ENCODE measurements around the gene CLTCL1.
"Not testable (repeated sequence)": the region's sequence is repeated elsewhere in the genome, so short reads cannot be mapped to it uniquely, and the experiment has no call there.

The CLTCL1 gene

DNA sequence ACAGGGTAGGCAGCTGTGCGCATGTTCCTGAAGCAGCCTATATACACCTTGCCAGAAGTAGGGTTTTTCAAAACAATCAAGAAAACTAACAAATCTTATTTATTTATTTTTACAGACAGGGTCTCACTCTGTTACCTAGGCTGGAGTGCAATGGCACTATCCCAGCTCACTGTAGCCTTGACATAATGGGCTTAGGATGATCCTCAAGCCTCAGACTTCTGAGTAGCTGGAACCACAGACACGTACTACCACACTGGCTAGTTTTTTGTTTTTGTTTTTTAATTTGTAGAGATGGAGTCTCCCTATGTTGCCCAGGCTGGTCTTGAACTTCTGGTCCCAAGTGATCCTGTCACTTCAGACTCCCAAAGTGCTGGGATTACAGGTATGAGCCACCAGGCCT is 25.7 kb downstream of the CLTCL1 start:
- Histone ChIP-seq H3K36me3 (ENCODE audit: control insufficient read depth, insufficient read depth, low read length) (no peaks in the 10 kb centered on the region), H3K27me3 (ENCODE audit: control insufficient read depth, insufficient read depth, low read length) (no peaks in the 10 kb centered on the region), H3K9ac (ENCODE audit: low read length) (no peak overlapping the region), H3K4me3 (ENCODE audit: low read length) (no peak overlapping the region), H3K9me3 (ENCODE audit: control insufficient read depth, low read length) (no peaks in the 10 kb centered on the region), H3K4me1 (ENCODE audit: control insufficient read depth, insufficient read depth, low read length) (no peaks in the 10 kb centered on the region)

DNA sequence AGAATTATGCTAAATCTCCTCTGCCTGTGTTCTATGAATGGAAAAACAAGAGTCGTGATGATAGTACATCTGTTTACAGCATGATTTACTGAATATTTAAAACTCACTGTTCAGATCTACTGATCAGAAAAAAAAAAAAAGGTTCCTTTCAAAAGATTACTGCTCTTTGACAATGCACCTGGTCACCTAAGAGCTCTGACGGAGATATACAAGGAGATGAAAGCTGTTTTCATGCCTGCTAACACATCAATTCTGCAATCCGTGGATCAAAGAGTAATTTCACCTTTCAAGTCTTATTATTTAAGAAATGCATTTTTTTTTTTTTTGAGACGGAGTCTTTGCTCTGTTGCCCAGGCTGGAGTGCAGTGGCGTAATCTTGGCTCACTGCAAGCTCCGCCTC is 30.7 kb downstream of the CLTCL1 start:
- H3K9me3 ChIP-seq (ENCODE audit: control insufficient read depth, low read length) = no peaks in the 10 kb centered on the region
- H3K9ac ChIP-seq (ENCODE audit: low read length) = no peak overlapping the region
- H3K27me3 ChIP-seq (ENCODE audit: control insufficient read depth, insufficient read depth, low read length) = no peaks in the 10 kb centered on the region
- H3K4me1 ChIP-seq (ENCODE audit: control insufficient read depth, insufficient read depth, low read length) = peaks cover 10% of the 10 kb centered on the region
- no peak overlapping the region for H3K4me3 ChIP-seq (ENCODE audit: low read length)
- H3K36me3 ChIP-seq (ENCODE audit: control insufficient read depth, insufficient read depth, low read length) = no peaks in the 10 kb centered on the region

DNA sequence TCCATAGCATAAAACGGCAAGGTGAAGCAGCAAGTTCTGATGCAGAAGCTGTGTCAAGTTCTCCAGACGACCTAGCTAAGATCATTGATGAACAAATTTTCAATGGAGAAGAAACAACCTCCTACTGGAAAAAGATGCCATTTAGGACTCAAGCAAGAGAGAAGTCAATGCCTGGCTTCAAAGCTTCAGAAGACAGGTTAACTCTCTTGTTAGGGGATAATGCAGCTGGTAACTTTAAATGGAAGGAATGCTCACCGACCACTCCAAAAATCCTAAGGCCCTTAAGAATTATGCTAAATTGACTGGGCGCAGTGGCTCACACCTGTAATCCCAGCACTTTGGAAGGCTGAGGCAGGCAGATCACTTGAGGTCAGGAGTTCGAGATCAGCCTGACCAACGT is 31.3 kb downstream of the CLTCL1 start:
- Histone ChIP-seq H3K4me3 (ENCODE audit: low read length) (peak overlapping the region; percentile 17), H3K4me1 (ENCODE audit: control insufficient read depth, insufficient read depth, low read length) (peaks cover 10% of the 10 kb centered on the region)

DNA sequence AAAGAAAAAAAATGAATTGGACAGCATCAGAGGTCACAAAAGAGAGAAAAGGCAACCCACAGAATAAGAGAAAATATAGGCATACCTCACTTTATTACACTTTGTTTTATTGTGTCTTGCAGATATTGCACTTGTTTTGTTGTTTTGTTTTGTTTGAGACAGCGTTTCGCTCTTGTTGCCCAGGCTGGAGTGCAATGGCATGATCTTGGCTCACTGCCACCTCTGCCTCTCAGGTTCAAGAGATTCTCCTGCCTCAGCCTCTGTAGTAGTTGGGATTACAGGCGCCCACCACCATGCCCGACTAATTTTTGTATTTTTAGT is 32.6 kb downstream of the CLTCL1 start:
- not testable (repeated sequence) for H3K9ac ChIP-seq (ENCODE audit: low read length); H3K36me3 ChIP-seq (ENCODE audit: control insufficient read depth, insufficient read depth, low read length); H3K4me3 ChIP-seq (ENCODE audit: low read length); H3K27me3 ChIP-seq (ENCODE audit: control insufficient read depth, insufficient read depth, low read length); H3K4me1 ChIP-seq (ENCODE audit: control insufficient read depth, insufficient read depth, low read length); H3K9me3 ChIP-seq (ENCODE audit: control insufficient read depth, low read length)

More for the DNA sequence above, 31.3 kb downstream of the CLTCL1 start:
- no peaks in the 10 kb centered on the region for H3K9me3 ChIP-seq (ENCODE audit: control insufficient read depth, low read length)
- H3K36me3 ChIP-seq (ENCODE audit: control insufficient read depth, insufficient read depth, low read length) = no peaks in the 10 kb centered on the region
- no peak overlapping the region for H3K9ac ChIP-seq (ENCODE audit: low read length)
- H3K27me3 ChIP-seq (ENCODE audit: control insufficient read depth, insufficient read depth, low read length) = no peaks in the 10 kb centered on the region

GRCh38 chr22:19258371-19258770 is 33.1 kb downstream of the CLTCL1 start:
- Histone ChIP-seq H3K9ac (ENCODE audit: low read length) (no peak overlapping the region), H3K4me1 (ENCODE audit: control insufficient read depth, insufficient read depth, low read length) (peaks cover 10% of the 10 kb centered on the region), H3K4me3 (ENCODE audit: low read length) (no peak overlapping the region), H3K9me3 (ENCODE audit: control insufficient read depth, low read length) (no peaks in the 10 kb centered on the region), H3K36me3 (ENCODE audit: control insufficient read depth, insufficient read depth, low read length) (no peaks in the 10 kb centered on the region), H3K27me3 (ENCODE audit: control insufficient read depth, insufficient read depth, low read length) (no peaks in the 10 kb centered on the region)

GRCh38 chr22:19256362-19256761 is 35.2 kb downstream of the CLTCL1 start:
- not testable (repeated sequence) for H3K9me3 ChIP-seq (ENCODE audit: control insufficient read depth, low read length); H3K9ac ChIP-seq (ENCODE audit: low read length); H3K4me1 ChIP-seq (ENCODE audit: control insufficient read depth, insufficient read depth, low read length); H3K4me3 ChIP-seq (ENCODE audit: low read length); H3K27me3 ChIP-seq (ENCODE audit: control insufficient read depth, insufficient read depth, low read length); H3K36me3 ChIP-seq (ENCODE audit: control insufficient read depth, insufficient read depth, low read length)

DNA sequence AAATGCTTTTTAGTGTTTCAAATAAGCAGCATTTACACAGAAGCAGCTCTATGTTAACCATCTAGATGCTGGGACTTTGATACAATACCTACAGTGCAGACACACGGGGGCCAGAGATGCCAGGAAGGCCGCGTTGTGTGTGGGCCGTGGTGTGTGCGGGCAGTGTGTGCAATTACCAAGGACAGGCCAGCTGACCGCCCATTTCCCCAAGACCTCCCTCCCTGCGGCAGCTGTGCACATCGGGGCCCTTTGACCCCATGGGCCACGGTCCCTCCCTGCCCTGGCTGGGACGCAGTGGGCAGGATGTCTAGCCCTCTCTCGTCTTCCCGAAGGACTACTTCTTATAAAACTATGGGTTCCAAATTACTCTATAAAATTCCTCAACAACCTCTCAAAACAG is 38.4 kb downstream of the CLTCL1 start:
- H3K4me1 ChIP-seq (ENCODE audit: control insufficient read depth, insufficient read depth, low read length) = no peaks in the 10 kb centered on the region
- H3K27me3 ChIP-seq (ENCODE audit: control insufficient read depth, insufficient read depth, low read length) = no peaks in the 10 kb centered on the region
- H3K36me3 ChIP-seq (ENCODE audit: control insufficient read depth, insufficient read depth, low read length) = no peaks in the 10 kb centered on the region
- H3K4me3 ChIP-seq (ENCODE audit: low read length) = no peak overlapping the region
- H3K9me3 ChIP-seq (ENCODE audit: control insufficient read depth, low read length) = no peaks in the 10 kb centered on the region
- H3K9ac ChIP-seq (ENCODE audit: low read length) = no peak overlapping the region

DNA sequence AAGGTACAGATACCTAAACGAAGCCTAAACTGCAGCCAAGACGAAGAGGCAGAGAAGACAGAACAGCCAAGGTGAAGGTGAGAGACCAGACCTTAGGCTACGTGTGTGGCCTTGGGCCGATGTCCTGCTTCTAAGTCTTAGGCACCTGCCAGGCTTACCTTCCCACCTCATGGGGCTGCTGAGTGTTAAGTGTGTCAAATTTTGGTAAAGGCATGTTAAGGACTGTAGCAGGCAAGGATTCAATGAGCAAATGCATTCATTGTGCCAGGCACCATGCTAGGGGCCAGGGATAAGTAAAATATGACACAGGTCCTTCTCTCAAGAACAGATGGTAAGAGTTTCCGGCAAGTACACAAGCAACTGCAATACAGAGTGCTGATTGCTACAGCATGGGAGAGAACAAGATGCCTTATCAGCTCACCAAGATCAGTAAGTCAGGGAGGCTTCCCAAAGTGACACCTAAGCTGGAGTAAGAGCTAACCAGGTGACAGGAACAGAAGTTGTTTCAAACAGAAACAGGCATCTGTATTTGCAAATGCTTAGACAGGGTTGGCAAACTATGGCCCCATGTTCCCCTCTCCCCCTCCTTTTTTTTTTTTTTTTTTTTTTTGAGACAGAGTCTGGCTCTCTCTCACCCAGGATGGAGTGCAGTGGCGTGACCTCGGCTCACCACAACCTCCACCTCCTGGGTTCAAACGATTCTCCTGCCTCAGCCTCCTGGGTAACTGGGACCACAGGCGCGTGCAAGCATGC is 46.7 kb downstream of the CLTCL1 start:
- H3K4me1 ChIP-seq (ENCODE audit: control insufficient read depth, insufficient read depth, low read length) = no peaks in the 10 kb centered on the region
- no peaks in the 10 kb centered on the region for H3K36me3 ChIP-seq (ENCODE audit: control insufficient read depth, insufficient read depth, low read length)
- H3K9me3 ChIP-seq (ENCODE audit: control insufficient read depth, low read length) = no peaks in the 10 kb centered on the region
- no peak overlapping the region for H3K4me3 ChIP-seq (ENCODE audit: low read length)
- H3K27me3 ChIP-seq (ENCODE audit: control insufficient read depth, insufficient read depth, low read length) = no peaks in the 10 kb centered on the region
- H3K9ac ChIP-seq (ENCODE audit: low read length) = no peak overlapping the region

GRCh38 chr22:19242699-19243098 is 48.8 kb downstream of the CLTCL1 start:
- H3K36me3 ChIP-seq (ENCODE audit: control insufficient read depth, insufficient read depth, low read length) = no peaks in the 10 kb centered on the region
- H3K4me3 ChIP-seq (ENCODE audit: low read length) = no peak overlapping the region
- no peaks in the 10 kb centered on the region for H3K9me3 ChIP-seq (ENCODE audit: control insufficient read depth, low read length)
- no peak overlapping the region for H3K9ac ChIP-seq (ENCODE audit: low read length)
- no peaks in the 10 kb centered on the region for H3K4me1 ChIP-seq (ENCODE audit: control insufficient read depth, insufficient read depth, low read length)
- no peaks in the 10 kb centered on the region for H3K27me3 ChIP-seq (ENCODE audit: control insufficient read depth, insufficient read depth, low read length)

GRCh38 chr22:19241593-19241906 is 50.0 kb downstream of the CLTCL1 start:
- no peaks in the 10 kb centered on the region for H3K4me1 ChIP-seq (ENCODE audit: control insufficient read depth, insufficient read depth, low read length)
- H3K9ac ChIP-seq (ENCODE audit: low read length) = no peak overlapping the region
- no peaks in the 10 kb centered on the region for H3K27me3 ChIP-seq (ENCODE audit: control insufficient read depth, insufficient read depth, low read length)
- H3K4me3 ChIP-seq (ENCODE audit: low read length) = no peak overlapping the region
- H3K9me3 ChIP-seq (ENCODE audit: control insufficient read depth, low read length) = no peaks in the 10 kb centered on the region
- no peaks in the 10 kb centered on the region for H3K36me3 ChIP-seq (ENCODE audit: control insufficient read depth, insufficient read depth, low read length)

DNA sequence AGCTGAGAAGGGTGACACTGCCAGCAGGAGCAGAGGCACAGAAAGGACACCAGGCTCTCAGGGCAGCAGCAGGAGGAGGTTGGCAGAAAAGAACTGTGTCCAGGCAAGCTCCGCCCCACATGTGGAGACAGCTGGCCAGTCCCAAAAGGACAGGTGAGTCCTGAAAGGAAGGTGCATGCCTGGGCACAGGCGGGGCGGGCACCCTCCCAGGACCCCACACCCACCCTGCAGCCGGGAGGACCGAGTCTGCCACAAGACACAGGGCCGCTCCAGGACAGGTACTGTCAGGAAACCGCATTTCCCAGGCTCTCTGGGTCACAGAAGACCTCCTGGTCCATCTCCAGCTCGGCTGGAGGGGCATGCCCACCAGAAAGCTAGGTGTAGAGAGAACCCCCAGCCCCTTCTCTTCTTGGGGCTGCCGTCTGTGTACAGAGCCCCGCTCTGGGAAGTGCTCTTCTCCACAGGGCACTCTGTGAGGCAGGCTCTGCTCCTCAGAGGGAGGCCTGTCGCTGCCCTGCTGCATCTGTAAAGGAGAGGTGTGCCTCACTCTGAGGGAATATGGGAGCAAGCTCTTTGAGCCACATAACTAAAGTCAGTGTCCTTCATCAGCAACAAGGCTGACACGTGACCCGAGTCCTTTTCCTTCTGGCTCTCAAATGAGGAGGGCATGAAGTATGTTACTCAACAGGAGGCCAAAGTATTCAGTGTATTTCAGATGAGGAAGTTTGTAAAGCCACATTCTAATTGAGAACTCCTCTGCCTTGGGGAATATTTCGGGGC is 50.5 kb downstream of the CLTCL1 start:
- Histone ChIP-seq H3K4me1 (ENCODE audit: control insufficient read depth, insufficient read depth, low read length) (no peaks in the 10 kb centered on the region), H3K9ac (ENCODE audit: low read length) (no peak overlapping the region), H3K4me3 (ENCODE audit: low read length) (no peak overlapping the region), H3K9me3 (ENCODE audit: control insufficient read depth, low read length) (no peaks in the 10 kb centered on the region), H3K27me3 (ENCODE audit: control insufficient read depth, insufficient read depth, low read length) (no peaks in the 10 kb centered on the region), H3K36me3 (ENCODE audit: control insufficient read depth, insufficient read depth, low read length) (no peaks in the 10 kb centered on the region)

DNA sequence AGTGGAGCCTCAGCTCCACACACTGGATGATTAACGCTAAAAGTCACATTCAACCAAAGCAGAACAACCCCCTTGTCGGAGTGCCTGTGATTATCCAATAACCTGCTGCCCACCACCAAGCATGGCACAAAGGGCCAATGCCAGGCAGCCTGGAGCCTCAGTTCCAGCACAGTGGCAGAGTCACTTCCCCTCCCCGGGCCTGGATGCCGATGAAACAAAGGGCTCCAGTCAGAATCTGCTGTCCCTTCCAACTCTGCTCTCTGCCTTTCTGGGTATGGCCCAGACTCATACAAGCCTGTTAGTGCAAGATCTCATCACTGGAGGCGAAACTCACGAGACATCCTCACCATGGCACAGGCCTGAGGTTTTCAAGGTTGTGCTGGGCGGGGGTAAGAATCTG is 52.1 kb downstream of the CLTCL1 start:
- Histone ChIP-seq H3K27me3 (ENCODE audit: control insufficient read depth, insufficient read depth, low read length) (no peaks in the 10 kb centered on the region), H3K9ac (ENCODE audit: low read length) (no peak overlapping the region), H3K4me1 (ENCODE audit: control insufficient read depth, insufficient read depth, low read length) (no peaks in the 10 kb centered on the region), H3K36me3 (ENCODE audit: control insufficient read depth, insufficient read depth, low read length) (no peaks in the 10 kb centered on the region), H3K9me3 (ENCODE audit: control insufficient read depth, low read length) (no peaks in the 10 kb centered on the region), H3K4me3 (ENCODE audit: low read length) (no peak overlapping the region)
